K562 (cell line): ENCODE measurements around the gene SCLY.

Experiments
- ARNT ChIP-seq, 2 experiments: fragments of 450-650 bp; IDR thresholded peaks; 2 replicates each; pipeline ENCODE4 v1.6.1; 2016; ENCODE audit warnings: mild to moderate bottlenecking in 1 of 2
- ATF1 ChIP-seq, 2 experiments: fragments of 450-650 bp in 1 of 2; IDR thresholded peaks; 2 replicates each; pipeline ENCODE4 v1.6.1; 2016; ENCODE audit warnings: missing compliant biosample characterization in 1 of 2, missing genetic modification characterization in 1 of 2
- BCOR ChIP-seq: fragments of 450-650 bp; IDR thresholded peaks from 2 replicates; pipeline ENCODE4 v1.6.1; 2016
- CTCF ChIP-seq, 3 experiments: IDR thresholded peaks in 2 of 3; conservative IDR thresholded peaks in 1 of 3; 2 replicates each; pipeline ENCODE4 v1.5.1; 2011 to 2012; ENCODE audit warnings: low read length in 3 of 3, mild to moderate bottlenecking in 3 of 3, control low read depth in 2 of 3, improper control_type of control experiment in 1 of 3, inconsistent platforms in 1 of 3, low read depth in 1 of 3, mixed read lengths in 1 of 3, moderate library complexity in 1 of 3; ENCODE audit not compliant: insufficient read depth in 2 of 3
- FOXJ3 ChIP-seq: sonication (generic); formaldehyde crosslinking; IDR thresholded peaks from 2 replicates; pipeline ENCODE4 v1.4.0; 2020; ENCODE audit warnings: mild to moderate bottlenecking, missing genetic modification reagents
- MAX ChIP-seq: sonication (generic); formaldehyde crosslinking; IDR thresholded peaks from 2 replicates; pipeline ENCODE4 v1.9.0; 2022; ENCODE audit warnings: mild to moderate bottlenecking, missing genetic modification reagents
- MIER1 ChIP-seq: fragments of 450-650 bp; IDR thresholded peaks from 2 replicates; pipeline ENCODE4 v1.6.1; 2016; ENCODE audit warnings: antibody characterized with exemption, mild to moderate bottlenecking, low read depth
- NBN ChIP-seq: fragments of 450-650 bp; IDR thresholded peaks from 2 replicates; pipeline ENCODE4 v1.6.1; 2016; ENCODE audit warnings: low read depth, mild to moderate bottlenecking
- POLR2A ChIP-seq: fragments of 450-650 bp; conservative IDR thresholded peaks from 2 replicates; pipeline ENCODE4 v1.6.1; 2016
- SP1 ChIP-seq: sonication (generic); formaldehyde crosslinking; IDR thresholded peaks from 2 replicates; pipeline ENCODE4 v1.8.1; 2022; ENCODE audit warnings: mild to moderate bottlenecking, missing genetic modification reagents
- YBX1 ChIP-seq: fragments of 450-650 bp; IDR thresholded peaks from 2 replicates; pipeline ENCODE4 v1.7.1; 2016; ENCODE audit warnings: mild to moderate bottlenecking
- TF ChIP-seq, protein P1 (sequence below): fragments of 250-450 bp; sonication (Bioruptor Pico); IDR thresholded peaks from 2 replicates; pipeline ENCODE4 v1.5.0; 2020; ENCODE audit warnings: mild to moderate bottlenecking
- TF ChIP-seq, protein P2 (sequence below): sonication (generic); formaldehyde crosslinking; IDR thresholded peaks from 2 replicates; pipeline ENCODE4 v1.8.1; 2023; ENCODE audit warnings: mild to moderate bottlenecking, missing genetic modification reagents
- TF ChIP-seq, protein P3 (sequence below), 3 experiments: fragments of 200-800 bp in 1 of 3; sonication (Bioruptor generic) in 1 of 3; sonication (generic) in 1 of 3; formaldehyde crosslinking in 1 of 3; IDR thresholded peaks; 2 replicates each; pipeline versions ENCODE4 v1.6.1 to v1.8.0; 2016 to 2022; ENCODE audit warnings: mild to moderate bottlenecking in 2 of 3, missing compliant biosample characterization in 2 of 3, missing genetic modification characterization in 2 of 3, missing genetic modification reagents in 1 of 3

DNA sequence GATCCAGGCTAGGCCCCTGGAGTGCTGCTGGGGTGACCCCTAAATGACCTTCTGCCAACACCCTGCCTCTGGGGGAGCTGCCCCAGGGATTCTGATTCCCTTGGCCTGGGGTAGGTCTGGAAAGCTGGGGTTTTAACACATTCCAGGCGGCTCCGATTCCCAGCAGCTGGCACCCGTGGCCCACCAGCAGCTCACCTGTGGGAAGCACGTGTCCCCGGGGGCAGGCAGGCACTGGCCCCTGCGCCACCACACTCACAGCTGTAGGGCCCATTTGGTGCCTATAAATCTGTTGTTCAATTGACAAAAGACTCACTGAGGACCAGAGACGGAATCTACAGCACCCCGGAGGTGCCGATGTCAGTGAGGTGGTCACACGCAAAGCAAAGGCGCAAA, 73.6 kb downstream of the SCLY start:
- TF ChIP-seq YBX1 (no peak), ATF1 (CRISPR knock-in tag; IDR thresholded peaks at IDR 0.05) (no peak), ATF1 (tag; IDR thresholded peaks at IDR 0.05) (no peak), POLR2A (no peak), CTCF (IDR thresholded peaks at IDR 0.05 in 2 of 3, conservative IDR thresholded peaks at IDR 0.05 in 1 of 3; ENCODE audit: insufficient read depth in 2 of 3, low read depth in 1 of 3, low read length in 3 of 3) (no peak), NBN (no peak), BCOR (no peak), MIER1 (no peak), SP1 (CRISPR knock-in tag) (no peak), FOXJ3 (CRISPR knock-in tag) (no peak), MAX (CRISPR knock-in tag) (no peak), ARNT (IDR thresholded peaks at IDR 0.05) (no peak)
- TF ChIP-seq, protein P1, sequence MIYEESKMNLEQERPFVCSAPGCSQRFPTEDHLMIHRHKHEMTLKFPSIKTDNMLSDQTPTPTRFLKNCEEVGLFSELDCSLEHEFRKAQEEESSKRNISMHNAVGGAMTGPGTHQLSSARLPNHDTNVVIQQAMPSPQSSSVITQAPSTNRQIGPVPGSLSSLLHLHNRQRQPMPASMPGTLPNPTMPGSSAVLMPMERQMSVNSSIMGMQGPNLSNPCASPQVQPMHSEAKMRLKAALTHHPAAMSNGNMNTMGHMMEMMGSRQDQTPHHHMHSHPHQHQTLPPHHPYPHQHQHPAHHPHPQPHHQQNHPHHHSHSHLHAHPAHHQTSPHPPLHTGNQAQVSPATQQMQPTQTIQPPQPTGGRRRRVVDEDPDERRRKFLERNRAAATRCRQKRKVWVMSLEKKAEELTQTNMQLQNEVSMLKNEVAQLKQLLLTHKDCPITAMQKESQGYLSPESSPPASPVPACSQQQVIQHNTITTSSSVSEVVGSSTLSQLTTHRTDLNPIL: no peak
- TF ChIP-seq, protein P2, sequence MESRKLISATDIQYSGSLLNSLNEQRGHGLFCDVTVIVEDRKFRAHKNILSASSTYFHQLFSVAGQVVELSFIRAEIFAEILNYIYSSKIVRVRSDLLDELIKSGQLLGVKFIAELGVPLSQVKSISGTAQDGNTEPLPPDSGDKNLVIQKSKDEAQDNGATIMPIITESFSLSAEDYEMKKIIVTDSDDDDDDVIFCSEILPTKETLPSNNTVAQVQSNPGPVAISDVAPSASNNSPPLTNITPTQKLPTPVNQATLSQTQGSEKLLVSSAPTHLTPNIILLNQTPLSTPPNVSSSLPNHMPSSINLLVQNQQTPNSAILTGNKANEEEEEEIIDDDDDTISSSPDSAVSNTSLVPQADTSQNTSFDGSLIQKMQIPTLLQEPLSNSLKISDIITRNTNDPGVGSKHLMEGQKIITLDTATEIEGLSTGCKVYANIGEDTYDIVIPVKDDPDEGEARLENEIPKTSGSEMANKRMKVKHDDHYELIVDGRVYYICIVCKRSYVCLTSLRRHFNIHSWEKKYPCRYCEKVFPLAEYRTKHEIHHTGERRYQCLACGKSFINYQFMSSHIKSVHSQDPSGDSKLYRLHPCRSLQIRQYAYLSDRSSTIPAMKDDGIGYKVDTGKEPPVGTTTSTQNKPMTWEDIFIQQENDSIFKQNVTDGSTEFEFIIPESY (CRISPR knock-in tag): no peak
- TF ChIP-seq, protein P3, sequence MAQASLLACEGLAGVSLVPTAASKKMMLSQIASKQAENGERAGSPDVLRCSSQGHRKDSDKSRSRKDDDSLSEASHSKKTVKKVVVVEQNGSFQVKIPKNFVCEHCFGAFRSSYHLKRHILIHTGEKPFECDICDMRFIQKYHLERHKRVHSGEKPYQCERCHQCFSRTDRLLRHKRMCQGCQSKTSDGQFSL (CRISPR knock-in tag; IDR thresholded peaks at IDR 0.05): no peak
- TF ChIP-seq, protein P3 (tag; IDR thresholded peaks at IDR 0.05): no peak
